ENCODE measurements around the gene RETREG1.
"Not testable (repeated sequence)": the region's sequence is repeated elsewhere in the genome, so short reads cannot be mapped to it uniquely, and the experiment has no call there.

Gene RETREG1

DNA sequence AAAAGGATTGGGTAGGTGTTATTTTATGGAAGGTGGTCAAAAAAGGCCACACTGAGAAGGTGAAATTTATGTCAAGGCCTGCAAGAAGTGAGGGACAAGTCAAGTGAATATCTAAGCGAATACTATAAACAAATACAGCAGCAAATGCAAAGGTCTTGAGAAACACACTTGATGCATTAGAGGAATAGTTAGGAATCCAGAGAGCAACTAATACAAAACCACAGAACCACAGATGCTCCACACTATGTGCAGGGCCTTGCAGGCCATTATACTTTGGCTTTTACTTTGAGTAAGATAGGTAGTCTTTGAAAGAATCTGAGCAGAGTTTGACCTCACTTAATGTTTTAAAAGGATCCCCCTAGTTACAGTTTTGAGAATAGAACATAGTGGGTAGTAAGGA is 155.8 kb downstream of the RETREG1 start:
- no peak for DNase-seq

DNA sequence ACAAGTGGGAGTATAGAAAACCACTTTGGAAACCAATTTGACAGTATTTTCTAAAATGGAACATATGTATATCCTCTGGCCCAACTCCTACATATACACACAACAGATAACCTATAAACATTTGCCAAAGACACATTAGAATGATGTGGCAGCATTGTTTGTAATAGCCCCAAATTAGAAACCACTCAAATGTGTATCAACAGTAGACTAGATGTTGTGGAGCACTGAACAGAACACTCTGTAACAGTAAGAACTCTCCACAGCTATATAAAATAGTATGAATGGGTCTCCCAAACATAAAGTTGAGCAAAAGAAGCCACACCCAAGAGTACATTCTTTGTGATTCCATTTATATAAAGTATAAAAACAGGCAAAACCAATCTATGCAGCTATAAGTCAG is 157.3 kb downstream of the RETREG1 start:
- no peak for DNase-seq

DNA sequence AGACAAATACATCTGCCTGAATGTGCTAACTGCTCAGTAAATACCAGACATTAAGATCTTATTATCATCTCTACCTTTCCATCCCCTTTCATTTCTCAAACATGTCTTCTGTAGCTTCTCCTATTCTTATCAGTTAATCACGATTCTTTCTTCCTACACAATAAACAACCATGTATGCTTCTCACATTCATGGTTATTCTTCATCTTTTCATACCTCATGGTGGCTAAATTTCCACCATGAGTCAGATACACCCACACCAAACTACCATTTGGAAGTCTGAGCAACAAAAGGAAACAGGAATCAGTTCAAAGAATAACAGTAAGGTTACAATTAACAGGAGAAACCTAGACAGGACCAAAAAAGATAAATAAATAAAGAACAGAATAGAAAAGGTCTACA is 158.9 kb downstream of the RETREG1 start:
- DNase-seq = peak in 1 of 58 donors; percentile 3

DNA sequence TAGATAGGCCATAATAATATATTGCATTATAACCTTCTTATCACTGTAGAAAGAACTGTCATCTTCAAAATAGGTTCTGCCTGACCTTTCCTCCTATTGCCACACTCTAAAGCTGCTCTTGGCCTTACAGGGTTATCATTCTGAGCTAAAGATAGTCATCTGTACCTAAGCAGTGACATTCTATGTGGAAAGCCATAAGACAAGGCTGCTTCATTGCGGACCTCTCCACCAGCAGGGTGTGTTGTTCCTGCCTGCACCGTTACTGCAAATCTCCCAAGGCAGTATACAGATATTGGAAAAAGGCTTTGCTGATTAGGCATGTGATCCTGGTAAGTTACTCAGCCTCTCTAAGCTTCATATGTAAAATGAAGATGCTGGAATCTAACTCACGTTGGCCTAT is 159.3 kb downstream of the RETREG1 start:
- DNase-seq = peak in 3 of 58 donors; percentile 8 to 29 (median 13)

DNA sequence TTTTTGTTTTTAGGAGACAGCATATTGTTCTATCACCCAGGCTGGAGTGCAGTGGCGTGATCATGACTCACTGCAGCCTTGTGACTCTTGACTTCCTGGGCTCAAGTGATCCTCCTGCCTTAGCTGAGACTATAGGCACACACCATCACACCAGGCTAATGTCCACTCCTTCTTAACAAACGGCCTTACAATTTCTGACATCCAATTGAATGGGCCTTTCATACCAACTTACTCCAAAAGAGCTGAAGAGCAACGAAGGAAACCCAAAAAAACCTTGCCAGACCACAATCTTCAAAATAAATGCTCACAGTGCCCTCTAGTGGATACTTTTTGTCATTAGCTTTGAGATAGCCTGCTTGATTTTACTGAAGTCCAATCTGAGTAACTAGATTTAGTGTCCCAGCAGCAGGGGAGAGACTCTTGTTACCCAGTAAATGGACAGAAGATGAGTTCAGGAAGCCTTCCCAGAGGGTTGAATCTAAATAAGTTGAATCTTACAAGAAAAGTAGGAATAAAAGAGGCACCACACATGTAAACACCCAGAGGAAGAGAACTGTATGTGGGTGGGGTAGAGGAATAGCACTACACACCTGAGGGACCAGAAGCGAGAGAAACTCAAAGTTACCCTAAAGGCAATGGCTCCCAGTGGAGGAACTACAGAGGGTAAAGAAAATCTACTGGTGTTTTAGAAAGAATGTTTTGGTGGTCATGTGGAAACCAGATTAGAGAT is 160.5 kb downstream of the RETREG1 start:
- peak in 13 of 58 donors; percentile 7 to 70 (median 30) for DNase-seq

DNA sequence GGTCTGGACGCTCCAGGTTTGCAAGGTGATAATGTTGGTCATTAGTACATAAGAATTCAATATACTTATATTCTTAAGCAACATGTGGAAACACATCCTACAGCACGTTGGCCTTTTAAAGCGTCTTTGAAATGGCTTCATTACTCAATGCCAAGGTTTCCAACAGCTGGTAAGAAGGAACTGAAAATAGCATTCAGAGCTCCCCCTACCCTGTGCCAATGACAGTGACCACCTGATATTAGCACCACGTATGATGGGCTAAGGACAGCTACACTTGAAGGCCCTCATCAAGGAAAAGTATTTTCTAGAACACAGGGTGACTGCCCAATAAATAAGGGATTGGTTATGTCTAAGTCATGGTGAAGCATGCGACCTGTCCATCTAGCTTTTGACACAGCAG is 161.1 kb downstream of the RETREG1 start:
- DNase-seq = no peak

DNA sequence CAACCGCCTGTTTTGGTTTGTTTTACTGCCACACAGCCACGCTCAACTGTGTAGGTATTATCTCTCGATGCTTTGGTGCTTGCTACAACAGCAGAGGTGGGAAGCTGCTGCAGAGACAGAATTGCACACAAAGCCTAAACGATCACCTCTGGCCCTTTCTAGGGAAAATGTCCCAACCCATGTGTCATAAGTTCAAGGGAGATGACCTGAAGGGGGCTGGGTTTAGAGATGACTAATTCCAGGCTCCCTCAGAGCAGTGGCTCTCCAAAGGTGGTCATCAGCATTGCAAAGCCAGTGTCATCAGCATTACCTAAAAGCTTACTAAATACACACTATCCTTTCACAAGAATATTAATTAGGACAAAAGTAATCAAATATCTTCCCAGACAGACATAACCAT is 162.1 kb downstream of the RETREG1 start:
- DNase-seq = no peak

DNA sequence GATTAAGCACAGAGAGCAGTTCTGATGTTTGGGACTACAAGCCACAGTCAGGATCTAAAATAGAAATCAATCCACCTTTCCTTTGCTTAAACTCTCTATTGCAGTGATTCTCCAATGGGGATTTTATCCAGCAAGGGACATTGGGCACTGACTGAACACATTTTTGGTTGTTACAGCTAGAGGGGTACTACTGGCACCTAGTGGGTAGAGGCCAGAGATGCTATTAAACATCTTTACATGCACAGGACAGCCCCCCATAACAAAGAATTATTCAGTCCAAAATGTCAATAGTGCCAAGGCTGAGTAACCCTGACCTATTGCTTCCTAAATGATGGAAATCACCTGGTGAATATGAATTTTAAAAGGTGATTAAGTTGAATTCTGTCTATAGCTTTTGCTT is 163.2 kb downstream of the RETREG1 start:
- no peak for DNase-seq

DNA sequence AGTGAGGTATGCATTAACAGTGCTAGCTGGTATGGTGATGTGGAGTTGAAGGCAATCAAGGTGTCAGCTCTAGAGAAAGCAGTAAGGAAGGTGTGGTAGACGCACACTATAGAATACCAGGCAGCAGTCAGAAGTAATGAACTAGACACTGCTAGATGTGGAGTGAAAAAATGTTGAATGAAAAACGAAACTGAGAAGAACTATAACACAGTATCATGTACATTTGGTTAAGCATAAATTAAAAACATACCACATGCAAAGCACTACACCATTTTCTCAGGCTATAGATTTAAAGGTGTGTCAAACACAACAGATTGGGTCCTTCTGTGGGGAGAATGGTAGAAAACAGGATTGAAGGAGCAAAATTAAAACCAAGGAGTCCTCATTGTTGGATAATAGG is 166.6 kb downstream of the RETREG1 start:
- DNase-seq = no peak

DNA sequence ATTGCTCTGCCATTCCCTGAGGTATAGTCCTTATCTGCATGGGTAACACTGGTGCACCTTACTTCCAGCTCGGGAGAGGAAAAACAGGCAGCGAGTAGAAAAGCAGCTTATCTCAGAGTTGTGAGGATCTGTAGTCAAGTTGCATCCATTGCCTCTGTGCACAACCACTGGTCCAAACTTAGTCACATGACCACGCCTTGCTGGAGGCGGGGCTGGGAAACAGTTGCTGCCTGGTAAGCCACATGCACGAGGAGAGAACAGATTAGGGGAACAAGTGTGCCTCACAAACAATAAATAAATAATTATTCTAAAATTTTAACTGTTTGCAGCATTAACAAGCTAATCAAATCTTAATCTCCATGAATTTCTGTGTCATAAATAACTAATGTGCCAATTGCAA is 169.8 kb downstream of the RETREG1 start:
- DNase-seq = no peak

DNA sequence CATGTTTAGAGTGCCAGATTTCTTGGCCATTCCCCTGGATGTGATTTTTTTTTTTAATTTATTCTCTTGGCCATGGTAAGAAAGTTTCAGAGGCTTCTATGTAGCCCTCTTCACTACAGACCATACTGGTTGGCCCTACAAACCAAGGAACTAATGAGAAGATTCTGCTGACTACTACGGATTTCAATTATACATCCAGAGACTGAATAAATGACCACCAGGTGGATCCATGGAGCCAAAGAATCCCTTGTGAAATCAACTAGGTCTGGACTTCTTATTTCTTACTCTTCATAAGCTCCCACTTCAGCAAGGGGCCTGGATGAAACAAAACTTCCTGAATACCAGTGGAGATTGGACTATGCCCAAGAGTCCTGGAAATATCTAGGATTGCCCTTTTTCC is 178.8 kb downstream of the RETREG1 start:
- no peak for DNase-seq

DNA sequence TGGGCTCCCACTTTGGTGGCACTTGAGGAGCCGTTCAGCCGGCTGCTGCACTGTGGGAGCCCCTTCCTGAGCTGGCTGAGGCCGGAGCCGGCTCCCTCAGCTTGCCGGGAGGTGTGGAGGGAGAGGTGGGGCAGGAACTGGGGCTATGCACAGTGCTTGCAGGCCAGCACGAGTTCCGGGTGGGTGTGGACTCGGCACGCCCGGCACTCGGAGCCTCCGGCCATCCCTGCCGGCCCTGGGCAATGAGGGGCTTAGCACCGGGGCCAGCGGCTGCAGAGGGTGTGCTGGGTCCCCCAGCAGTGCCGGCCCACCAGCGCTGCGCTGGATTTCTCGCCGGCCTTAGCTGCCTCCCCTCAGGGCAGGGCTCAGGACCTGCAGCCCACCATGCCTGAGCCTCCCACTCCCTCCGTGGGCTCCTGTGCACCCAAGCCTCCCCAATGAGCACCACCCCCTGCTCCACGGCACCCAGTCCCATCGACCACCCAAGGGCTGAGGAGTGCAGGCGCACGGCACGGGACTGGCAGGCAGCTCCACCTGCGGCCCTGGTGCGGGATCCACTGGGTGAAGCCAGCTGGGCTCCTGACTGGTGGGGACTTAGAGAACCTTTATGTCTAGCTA is 180.6 kb downstream of the RETREG1 start:
- DNase-seq = not testable (repeated sequence)

DNA sequence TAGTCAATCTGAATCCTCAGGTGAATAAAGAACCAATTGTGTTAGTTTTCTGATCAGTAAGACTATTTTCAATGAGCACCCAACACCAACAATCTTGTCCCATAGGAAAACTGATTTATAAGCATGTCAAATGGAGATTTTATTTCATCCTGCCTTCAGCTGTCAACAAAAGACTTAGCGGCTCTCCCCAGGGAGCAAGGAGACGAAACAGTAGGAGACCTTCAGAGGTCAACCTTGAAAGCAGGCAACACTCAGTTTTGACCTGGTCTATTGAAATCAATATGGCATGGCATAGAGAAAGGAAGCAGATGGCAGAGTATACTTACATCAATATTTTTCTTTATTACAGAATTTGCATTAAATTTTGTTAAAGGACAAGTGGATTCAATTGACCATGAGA is 185.3 kb downstream of the RETREG1 start:
- no peak for DNase-seq

DNA sequence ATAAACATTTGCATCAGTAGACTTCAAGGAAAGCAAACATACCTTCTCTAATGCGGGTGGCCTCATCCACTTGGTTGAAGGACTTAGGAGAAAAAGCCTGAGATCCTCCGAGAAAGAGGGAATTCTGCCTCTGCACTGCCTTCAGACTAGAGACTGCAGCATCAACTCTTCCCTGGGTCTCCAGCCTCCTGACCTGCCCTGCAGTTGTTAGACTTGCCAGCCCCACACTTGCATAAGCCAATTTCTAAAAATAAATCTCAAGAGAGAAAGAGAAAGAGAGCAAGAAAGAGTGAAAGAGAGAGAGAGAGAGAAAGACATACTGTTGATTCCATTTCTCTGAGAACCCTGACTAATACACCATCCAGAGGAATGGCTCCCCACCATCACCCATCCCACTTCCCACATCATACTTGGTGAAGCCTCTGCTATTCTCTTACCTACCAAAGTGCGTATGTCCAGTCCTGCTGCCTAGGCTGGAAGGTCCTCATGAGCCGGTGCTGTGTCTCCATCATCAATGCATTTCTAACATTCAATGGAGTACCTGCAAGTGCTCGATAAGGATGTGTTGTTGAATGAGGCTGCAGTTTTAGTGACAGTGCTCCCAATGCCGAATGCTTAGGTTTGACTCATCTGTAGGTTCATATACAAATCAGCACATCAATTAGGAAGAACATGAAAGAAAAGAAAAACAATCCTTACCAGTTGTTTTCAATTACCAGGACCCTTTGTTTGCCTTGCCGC is 186.3 kb downstream of the RETREG1 start:
- no peak for DNase-seq

DNA sequence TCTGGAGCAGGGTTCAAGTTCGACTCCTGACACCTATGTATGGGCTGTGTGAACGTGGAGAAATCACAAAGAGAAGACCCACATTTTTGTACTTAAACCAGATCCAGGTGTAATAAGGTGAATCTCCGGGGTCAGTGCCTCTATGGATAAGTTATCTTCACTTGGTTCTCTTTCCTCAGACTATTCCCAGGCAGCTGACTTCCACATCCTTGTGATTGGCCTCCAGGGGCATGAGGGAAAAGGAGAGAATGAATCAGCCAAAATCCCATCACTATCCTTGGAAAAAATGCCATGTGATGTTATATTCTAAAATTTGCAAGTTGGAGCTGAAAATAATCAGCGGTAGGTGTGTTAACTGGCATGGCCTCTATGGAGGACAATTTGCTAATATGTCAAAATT is 188.4 kb downstream of the RETREG1 start:
- no peak for DNase-seq

DNA sequence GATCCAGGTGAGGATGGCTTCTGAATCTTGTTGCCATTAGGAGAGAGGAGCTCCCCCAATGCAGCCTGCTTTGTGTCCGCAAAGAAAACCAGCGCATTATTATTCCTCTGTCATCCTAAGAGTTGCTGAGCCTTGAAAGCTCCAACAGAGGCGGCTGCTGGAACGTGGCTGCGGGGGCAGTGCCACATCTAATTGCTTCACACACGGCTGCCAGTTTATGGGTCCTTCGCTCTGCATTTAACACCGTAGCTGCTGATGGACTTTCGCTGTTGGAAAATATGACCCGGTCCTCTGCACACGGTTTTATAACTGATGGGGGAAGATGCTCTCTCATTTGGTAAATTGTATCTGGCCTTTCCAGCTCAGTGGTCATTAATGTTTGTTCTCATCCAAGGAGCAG is 189.2 kb downstream of the RETREG1 start:
- peak in 28 of 58 donors; percentile 1 to 65 (median 15) for DNase-seq
